NK-92 (cell line): ENCODE data around the gene PDE6G.

Source experiments
- DNase-seq: peaks from one replicate; lab custom pipeline; 2025; ENCODE audit not compliant: unreplicated experiment; lab: John Stamatoyannopoulos, UW

The PDE6G gene

GRCh38 chr17:81664051-81664470 lies 7.7 kb upstream of the PDE6G start:
- no peak for DNase-seq

- DNase-seq: no peak
Measured at GRCh38 chr17:81662002-81662401, 5.7 kb upstream of the PDE6G start.

- DNase-seq: no peak
Measured at GRCh38 chr17:81660441-81660840, 4.1 kb upstream of the PDE6G start.

- DNase-seq: no peak
Measured at GRCh38 chr17:81659038-81659437, 2.7 kb upstream of the PDE6G start.

GRCh38 chr17:81656835-81657234 lies 493 bp upstream of the PDE6G start:
- DNase-seq: no peak

GRCh38 chr17:81655378-81656117 lies 794 bp downstream of the PDE6G start:
- DNase-seq: no peak

GRCh38 chr17:81652906-81653771 lies 3.2 kb downstream of the PDE6G start:
- DNase-seq: no peak

- DNase-seq: no peak
Measured at GRCh38 chr17:81651692-81652091, 4.7 kb downstream of the PDE6G start.

- no peak for DNase-seq
Measured at GRCh38 chr17:81650951-81651350, 5.4 kb downstream of the PDE6G start.

- no peak for DNase-seq
Measured at GRCh38 chr17:81648707-81649085, 7.6 kb downstream of the PDE6G start.

- DNase-seq: no peak
Measured at GRCh38 chr17:81648013-81648706, 8.2 kb downstream of the PDE6G start.

GRCh38 chr17:81647640-81648012 lies 8.7 kb downstream of the PDE6G start:
- no peak for DNase-seq

GRCh38 chr17:81646869-81647600 lies 9.3 kb downstream of the PDE6G start:
- DNase-seq: no peak

GRCh38 chr17:81644976-81645952 lies 11.1 kb downstream of the PDE6G start:
- no peak for DNase-seq

- no peak for DNase-seq
Measured at GRCh38 chr17:81644496-81644895, 11.8 kb downstream of the PDE6G start.

- no peak for DNase-seq
Measured at GRCh38 chr17:81641825-81642489, 14.4 kb downstream of the PDE6G start.

GRCh38 chr17:81640011-81640410 lies 16.3 kb downstream of the PDE6G start:
- DNase-seq: no peak

- DNase-seq: no peak
Measured at GRCh38 chr17:81638683-81639082, 17.7 kb downstream of the PDE6G start.

GRCh38 chr17:81636505-81637288 lies 19.6 kb downstream of the PDE6G start, which contains the start of the genes NPLOC4 and TSPAN10:
TSS of gene NPLOC4 (minus strand) at chr17:81637112. CDS start at chr17:81636930, 182 bp downstream.
TSS of gene TSPAN10 (plus strand) at chr17:81637196. CDS start at chr17:81642413, 5,217 bp downstream.
- no peak for DNase-seq
